HG02759 (cell line): ENCODE results near the gene TMSB15A.
"Not testable (repeated sequence)": the region's sequence is repeated elsewhere in the genome, so short reads cannot be mapped to it uniquely, and the experiment has no call there.

ENCODE experiments used
- ATAC-seq: cut with Tn5 transposase; IDR thresholded peaks from one replicate; pipeline ENCODE4 v1.9.1; 2021; ENCODE audit warnings: mild to moderate bottlenecking, moderate library complexity; ENCODE audit not compliant: unreplicated experiment

TMSB15A gene

DNA sequence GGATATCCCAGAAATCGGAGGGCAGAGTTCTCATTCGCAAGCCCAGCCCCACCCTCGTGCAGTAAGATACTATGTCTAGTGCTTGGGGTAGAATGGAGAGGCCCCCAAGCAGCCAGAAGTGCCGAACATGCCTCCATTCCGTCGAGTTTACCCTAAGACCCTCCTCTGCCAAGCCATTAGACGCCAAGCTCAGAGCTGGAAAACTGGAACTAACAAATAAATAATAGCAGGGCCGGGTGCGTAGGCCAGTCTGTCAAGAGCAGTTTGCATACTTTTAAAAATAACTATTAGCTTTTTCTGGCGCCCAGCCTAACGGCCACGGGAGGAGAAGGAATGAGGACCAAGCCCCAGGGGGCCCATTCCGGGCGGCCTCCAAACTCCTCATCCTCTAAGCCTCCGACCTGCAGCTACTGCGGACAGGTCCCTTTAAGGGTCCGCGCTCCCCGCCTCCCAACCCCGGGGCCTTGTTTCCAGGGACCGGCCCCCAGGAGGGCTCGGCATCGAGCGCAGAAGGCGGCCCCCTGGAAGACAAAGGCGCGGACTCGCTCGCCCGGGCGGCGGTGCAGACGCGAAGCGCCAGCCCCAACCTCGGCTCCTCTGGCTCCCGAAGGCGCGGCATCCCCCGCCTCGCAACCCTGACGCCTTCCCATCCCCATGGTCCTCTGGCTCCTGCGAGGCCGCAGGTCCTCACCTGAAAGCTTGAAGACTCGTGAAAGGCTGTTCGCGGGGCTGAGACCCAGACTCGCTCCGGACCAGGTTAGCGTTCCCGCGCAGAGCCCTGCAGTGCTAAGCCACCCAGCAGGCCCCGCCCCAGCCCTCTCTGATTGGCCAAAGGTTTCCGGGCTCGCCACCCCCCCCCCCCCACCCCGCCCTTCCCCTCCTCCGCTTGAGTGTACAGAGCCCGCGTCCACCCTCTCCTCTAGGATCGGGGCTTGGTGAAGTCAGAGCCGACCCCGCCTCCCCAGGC lies at the start of gene TMSB15A:
TSS of gene TMSB15A (minus strand) at position 765 of the 967 bp plus-strand sequence.
- ATAC-seq: peak; percentile 98

DNA sequence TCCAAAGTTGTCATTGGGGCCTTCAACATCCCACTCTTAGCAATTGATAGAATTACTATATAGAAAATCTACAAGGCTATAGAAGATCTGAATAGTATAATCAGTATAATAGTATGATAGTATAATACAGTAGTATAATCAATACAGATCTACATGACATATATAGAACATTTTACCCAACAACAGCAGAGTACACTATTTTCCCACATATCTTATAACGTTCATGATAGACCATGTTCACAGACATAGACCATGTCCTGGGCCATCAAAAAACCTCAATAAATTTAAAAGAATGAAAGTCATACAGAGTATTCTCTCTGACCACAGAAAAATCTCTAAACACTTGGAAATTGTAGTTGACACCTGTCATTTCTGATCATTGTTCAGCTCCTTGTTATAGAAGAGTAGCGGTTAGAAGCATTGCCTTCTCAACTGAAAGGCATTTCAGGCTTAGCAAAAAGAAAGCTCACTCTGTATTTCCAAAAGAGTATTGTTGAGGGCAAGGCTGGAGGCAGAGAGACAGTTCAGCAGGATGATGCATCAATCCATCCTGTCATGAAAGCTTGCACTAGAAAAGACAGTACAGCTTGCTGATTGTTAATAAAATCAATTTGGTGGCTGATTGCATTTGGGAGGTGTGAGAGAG lies 44.0 kb upstream of the TMSB15A start:
- no peak for ATAC-seq

DNA sequence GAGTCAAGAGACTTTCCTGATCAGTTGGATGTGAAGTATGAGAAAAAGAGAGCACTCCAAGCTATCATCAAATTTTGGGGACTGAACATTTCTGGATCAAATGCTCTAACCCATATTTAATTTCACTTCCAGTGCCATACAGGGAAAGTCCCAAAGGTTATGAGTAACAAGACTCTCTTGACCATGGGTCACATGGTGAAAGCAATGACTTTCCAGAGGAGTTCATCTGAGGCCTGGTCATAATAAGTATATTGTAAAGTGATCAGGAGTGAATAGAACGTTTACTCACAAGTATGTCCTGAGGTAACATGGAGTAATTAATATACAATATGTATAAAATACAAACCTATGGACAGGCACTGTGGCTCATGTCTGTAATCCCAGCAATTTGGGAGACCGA lies 42.1 kb upstream of the TMSB15A start:
- no peak for ATAC-seq

DNA sequence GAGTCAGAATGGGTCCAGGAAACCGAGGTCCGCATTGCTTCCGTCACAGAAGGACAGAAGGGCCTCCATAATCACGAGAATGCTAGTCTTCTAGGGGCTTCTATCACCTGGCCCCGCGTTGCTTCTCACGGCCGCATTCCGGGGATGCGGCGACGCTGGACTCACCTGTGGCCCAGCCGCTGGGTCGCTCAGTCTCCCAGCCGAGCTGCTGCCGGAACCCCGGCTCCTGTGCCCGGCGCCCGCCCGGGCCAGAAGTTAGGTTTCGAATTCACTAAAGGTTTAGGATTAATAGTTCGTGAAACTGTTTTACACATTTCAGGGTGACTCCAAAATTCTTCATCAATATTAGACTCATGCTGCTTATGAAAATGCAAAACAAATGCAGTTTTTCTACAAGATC lies 31.7 kb upstream of the TMSB15A start:
- no peak for ATAC-seq

DNA sequence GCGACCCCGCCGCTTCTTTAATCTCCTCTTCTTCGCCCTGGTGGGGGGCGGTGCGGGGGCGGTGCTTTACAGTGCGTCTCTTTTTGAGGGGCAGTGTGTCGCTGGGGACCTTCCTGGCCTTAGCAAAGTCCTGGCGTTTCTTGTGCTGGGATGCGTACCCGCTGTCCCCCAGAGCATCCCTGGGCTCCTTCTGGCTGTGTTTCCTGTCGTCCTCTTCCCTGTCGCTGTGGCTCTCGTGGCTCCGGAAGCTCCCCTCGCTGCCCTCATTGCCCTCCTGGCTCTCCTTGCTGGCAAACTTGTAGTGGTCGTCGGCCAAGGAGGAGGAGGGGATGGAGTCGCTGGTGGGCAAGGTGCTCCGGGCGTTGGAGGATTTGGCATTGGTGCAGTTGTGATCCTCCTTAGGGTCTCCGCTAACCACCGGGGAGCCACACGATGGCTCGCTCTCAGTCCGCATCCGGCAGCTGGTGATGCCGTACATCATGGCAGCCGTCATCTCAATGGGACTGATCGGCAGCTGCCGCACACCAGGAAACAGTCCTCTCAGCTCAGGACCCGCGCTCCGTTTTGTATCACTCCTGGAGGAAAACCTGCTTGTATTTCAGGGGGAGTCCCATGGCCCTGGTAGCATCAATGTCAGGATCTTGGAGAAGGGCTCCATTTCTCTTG lies 30.4 kb upstream of the TMSB15A start:
- ATAC-seq: peak; percentile 72

DNA sequence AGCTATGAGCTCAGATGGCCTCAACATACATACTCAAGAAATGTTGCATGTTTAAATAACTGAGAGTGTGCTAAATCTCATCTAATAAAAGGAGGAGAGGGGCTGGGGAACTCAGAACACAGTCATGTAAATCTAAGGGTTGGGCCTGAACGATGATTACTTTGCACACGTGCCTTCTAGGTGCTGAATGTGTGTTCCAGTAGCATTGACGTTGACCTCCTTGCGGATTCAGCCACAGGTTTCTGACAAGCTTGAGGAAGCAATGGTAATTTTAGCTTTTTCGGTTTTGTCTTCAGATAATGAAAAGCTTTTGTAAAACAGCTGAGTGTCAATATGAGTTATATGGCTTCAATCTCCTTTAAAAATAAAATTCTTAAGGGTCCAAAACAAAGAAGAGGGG lies 29.6 kb upstream of the TMSB15A start:
- not testable (repeated sequence) for ATAC-seq

DNA sequence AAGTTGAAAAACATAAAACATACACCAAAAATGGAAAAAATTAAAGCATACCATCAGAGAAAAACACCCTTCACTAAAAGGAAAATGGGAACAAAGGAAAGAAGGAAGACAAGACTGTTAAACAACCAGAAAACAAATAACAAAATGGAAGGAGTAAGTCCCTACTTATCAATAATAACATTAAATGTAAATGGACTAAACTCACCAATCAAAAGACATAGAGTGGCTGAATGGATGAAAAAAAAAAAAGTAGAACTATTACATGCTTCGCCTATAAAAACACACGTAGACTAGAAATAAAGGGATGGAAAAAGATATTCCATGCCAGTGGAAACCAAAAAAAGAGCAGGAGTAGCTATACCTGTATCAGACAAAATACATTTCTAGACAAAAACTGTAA lies 19.4 kb upstream of the TMSB15A start:
- no peak for ATAC-seq

DNA sequence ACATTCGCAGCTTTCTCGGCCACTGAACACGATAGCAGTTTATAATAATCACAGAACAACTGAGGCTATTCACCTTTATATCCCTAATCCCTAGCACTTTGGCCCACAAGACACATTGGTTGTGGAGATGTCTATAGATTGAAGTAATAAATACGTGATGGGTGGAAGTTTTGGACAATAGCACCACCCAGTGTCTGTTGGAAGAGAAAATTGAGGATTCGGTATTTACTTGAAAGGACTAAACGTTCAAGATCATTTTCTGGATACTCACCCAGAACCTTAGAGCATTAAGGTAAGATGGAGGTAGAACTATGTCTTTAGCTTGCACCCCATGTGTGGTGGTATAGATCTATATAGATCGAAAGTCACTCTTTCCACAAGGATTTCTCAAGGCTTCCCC lies 787 bp upstream of the TMSB15A start:
- no peak for ATAC-seq

DNA sequence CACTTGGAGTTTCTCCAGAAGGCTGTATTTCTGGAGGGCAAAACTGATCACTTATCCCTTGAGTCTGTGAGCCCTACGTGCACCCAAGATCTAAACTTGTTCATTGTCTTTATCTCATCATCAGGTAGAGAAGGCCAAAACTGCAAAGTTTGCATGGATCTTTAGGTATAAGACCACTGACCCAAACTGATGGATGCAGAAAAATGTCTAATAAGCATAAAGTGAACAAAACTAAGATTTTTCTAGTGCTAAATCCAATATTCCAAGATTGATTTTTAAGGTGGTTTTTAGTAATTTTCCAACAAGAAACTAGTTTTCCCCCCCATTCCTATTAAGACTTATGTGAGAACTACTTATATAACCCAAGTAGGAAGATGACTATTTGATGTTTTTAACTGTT lies 2.0 kb downstream of the TMSB15A start:
- ATAC-seq: no peak

DNA sequence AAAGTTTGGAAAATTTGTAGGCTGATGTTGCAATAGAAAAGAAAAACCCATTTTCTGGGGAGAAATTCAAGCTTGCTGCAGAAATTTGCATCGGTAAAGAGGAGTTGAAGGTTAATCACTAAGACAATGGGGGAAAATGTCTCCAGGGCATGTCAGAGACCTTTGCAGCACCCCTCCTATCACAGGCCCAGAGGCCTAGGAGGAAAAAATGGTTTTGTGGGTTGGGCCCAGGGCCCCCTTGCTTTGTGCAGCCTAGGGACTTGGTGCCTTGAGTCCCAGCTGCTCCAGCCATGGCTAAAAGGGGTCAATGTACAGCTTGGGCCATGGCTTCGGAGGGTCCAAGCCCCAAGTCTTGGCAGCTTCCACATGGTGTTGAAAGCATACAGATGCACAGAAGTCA lies 17.8 kb downstream of the TMSB15A start:
- ATAC-seq: no peak

DNA sequence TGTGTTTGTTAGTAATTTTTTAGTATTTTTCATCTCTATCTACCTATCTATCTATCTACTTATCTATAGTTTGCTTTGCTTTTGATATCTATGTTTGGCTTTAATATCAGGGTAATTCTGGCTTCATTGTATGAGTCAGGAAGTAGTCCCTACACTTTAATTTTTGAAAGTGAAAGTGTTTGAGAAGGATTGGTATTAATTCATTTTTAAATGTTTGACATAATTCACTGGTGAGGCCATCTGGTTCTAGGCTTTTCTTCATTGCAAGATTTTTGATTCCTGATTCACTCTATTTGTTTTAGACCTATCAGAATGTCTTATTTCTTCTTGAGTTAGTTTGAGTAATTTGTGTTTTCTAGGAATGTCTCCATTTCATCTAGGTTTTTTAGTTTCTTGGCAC lies 24.8 kb downstream of the TMSB15A start:
- no peak for ATAC-seq

DNA sequence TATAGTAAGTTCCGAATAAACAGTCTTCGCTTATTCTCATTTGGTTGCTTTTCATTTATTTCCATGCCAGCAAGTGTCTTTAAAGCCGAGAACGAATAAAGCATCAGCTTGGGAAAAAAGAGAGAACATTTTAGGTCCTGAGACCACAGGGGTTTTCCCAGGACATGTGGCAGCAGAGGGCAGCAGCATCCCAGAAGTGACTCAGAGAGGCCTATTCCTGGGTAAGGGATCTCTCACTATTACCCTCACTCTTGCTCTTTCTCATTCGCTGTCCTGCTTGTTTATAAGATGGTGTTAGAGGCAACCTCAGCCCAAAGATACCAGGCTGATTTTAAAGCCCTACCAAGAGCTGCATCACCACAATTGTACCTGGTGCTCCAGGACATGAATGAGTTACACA lies 37.8 kb downstream of the TMSB15A start:
- not testable (repeated sequence) for ATAC-seq

DNA sequence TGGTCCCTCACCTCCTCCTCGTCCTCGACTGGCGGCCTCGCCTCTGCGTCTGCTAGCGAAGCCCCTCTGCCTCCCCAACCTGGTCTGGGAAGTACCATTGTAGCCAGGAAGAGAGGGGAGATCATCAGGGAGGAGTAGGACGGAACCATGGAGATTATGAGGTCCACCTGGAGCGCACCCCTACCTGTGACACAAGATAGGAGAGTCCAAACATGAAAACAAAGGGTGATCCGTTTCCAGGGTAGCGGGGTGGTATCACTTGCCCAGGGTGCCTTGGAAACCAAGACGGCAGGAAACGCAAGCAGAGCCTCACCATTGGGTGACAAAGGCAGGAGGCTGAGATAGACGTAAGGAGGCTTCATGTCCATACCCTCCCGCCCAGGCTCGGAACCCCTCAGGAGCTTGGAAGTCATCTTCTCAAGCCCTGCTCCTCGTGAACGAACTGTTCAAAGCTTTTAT lies 44.7 kb downstream of the TMSB15A start, which contains the start of gene TCP11X2:
TSS of gene TCP11X2 (minus strand) at position 51 of the 459 bp plus-strand sequence.
- ATAC-seq: not testable (repeated sequence)

DNA sequence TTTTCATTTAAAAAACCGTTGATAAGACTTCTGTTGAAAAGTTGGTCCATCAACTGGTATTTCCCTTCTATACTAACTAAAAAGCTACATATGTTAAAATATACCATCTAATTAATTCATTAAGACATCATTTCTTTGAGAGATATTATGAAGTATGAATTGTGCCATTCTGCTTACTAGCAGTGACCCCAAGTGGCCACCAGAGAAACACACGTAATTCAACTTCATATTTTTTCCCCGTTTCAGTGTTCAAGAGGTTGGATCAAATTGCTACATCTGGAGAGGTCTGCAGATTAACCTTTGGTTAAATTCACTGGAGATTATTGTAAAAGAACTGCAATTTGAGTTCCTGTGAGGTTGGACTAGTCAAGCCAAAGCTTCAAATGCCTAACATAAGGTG lies 46.3 kb downstream of the TMSB15A start:
- not testable (repeated sequence) for ATAC-seq
